Activated T-helper 1 cell treated with Interleukin-2 at 50 U/mL for 16 hours (primary cell): ENCODE results near the gene LTA4H.
"Not testable (repeated sequence)": the region's sequence is repeated elsewhere in the genome, so short reads cannot be mapped to it uniquely, and the experiment has no call there.

Source experiments
- DNase-seq: peaks from one replicate; pipeline ENCODE4 v3.0.0-alpha.2; 2020; ENCODE audit warnings: low read depth

The LTA4H gene

DNA sequence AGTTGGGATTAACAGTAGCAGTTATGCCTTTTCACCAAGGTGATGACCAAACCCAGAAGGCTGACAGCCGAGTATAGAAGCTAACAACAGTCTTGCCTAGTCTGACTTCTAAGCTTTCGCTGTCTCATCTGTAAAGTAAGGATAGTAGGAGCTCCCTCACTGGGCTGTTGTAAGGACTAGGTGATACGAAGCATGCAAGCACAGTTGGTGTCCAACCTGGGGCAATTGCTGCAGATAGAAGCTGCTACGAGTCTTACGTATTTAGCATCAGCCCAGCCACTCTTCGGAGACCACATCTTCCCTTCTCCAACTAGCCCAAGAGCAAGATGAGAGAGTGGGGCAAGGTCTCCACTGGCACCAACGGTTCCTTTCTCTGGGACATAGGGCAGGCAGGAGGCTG, 45.3 kb downstream of the LTA4H start:
- no peak for DNase-seq

DNA sequence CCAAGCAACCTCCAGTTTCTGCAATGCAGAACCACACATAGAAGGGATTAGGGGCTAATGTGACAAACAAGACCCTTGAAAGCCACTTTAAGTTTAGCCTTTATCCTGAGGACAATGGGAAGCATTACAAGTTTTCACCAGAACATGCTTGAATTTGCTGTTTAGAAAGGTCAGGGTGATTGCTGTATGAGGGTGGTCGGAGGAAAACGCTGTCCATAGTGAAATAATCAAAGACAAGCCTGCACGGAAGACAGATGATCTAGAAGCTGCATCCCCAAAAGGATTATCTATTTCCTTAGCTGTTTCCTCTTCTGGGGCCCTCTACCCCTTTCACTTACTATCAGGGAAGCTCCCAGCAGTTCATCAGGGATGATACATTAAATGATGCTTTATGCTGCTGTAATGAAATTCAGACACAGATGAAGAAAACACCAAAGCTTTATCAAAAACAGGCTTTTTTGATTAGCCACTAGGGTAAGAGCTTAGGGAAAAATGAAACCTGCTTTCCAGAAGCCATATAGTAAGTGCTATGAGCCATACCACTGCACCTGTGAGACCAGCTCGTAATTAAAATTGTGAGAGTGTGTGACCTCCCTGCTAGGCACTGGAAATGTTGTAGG, 45.8 kb downstream of the LTA4H start:
- DNase-seq, result no peak

DNA sequence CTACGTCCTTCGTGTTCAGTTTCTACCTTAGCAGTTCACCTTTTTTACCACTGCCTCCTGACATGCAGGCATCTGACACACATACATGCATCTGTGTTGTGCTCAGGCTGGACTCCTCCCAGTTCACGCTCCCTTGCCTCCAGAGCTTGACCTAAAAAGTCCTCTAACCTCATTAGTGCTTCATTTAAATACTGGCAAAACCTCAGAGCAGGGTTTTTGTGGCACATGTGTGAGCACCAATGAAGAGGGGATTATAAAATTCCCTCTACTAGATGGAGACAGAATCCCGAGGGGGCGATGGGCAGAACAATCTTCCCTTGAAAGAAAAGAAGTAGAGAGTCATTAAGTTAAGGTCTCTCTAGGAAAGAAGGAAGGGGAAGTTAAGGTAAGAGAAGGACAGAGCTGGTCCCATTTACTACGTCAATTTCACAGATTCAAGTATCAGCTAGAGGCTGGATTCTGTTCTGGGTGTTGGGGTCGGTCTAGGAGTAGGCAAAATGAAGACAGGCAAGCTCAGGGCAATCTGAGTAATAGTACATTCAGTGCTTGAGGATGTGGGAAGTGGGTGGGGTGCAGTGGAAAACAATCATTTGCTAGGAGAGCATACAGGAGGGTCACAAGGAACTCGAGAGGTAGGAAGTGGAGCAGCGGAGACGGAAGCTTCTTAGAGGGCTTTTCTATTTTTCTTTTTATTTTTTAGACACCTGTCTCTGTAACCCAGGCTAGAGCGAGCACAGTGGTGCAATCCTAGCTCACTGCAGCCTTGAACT, 46.7 kb downstream of the LTA4H start:
- DNase-seq, result no peak

DNA sequence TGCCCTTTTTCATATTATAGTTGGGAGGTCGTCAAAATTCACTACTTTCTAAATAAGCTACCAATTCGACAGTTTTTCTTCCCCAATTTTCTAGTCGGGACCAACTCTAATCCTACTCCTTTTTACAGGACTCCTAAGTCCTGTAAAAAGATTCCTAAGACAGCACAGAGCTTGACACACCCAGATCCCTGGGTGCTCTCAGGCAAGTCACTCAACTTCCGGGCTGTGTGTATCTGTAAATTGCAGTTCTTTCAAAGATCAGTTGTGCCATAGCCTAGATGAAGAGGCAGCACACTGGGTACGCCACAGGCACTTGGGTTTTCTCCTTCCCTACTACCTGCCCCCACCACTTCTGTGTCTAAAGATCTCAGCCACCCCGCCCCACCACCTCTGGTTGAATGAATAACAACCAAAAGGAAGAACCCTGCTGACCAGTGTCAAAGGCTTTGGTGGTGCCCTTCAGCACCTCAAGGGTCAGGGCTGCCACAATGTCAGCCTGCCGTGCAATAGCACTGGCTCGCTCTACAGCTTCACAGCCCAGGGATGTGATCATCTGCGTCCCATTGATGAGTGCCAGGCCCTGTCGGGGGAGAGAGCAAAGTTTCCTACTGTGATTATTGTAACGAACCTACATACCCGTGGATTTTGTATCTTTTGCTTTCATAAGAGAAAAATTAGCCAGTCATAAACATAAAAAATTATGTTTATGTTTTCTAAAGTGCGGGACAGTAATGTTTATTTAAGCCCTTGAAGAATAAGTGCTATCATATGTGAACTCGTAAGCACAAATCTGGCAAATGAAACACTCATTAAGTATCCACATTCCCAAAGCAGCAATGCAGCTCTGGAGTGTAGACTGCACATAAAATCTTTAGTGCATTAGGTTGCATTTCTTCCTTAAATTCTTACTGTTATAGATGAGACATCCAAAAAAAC, 48.5 kb downstream of the LTA4H start:
- DNase-seq, result no peak

DNA sequence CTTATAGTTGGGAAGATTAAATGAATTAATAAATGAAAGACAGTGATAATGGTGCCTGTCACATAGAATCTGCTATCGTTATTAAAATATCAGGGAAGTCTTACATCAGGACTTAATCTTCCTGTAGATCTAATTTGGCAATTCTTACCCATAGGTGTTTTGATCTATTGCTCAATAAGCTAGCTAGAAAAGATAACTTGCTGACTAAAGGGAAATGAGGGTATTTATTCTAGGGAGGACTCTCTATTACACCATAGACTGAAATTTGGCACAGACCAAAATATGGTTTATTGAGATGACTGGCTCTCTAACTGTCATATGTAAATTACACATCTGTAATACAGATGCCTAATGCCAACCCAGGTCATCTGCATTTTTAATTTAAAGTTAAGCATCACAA, 50.7 kb downstream of the LTA4H start:
- DNase-seq, result no peak

DNA sequence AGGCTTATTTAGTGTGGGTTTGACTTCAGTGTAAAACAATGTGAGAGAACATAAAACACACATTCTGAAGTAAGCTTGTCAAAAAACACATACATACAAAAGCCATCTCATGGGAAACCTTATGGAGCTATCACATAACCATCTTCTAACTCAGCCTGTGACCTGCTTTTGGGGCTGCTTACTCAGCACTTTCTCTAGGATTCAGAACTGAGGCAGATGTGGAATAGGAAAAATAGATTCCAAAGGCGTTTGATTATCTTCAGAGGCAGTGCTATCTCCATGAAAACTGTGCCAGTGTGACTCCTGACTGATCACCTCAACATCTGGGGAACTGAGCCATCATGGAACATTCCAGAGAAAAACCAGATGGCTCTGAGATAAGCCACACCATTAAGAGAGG, 52.8 kb downstream of the LTA4H start:
- DNase-seq, result no peak

DNA sequence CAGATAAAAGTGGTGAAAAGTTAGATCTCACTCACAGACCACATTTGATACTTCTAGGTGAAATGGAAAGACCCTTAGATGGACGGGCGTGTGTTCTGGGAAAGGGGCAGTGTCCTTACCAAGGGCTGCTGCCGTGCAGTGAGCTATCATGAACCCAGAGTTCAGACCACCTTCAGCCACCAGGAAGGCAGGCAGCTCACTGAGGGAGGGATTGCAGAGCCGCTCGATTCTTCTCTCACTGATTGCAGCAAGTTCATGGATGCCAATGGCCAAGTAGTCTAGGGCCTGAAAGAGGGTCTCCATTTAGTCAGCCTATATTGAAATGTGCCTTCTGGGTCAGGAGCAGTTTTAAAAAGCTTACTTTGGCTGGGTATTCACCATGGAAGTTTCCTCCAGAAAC, 55.0 kb downstream of the LTA4H start:
- DNase-seq, result no peak

DNA sequence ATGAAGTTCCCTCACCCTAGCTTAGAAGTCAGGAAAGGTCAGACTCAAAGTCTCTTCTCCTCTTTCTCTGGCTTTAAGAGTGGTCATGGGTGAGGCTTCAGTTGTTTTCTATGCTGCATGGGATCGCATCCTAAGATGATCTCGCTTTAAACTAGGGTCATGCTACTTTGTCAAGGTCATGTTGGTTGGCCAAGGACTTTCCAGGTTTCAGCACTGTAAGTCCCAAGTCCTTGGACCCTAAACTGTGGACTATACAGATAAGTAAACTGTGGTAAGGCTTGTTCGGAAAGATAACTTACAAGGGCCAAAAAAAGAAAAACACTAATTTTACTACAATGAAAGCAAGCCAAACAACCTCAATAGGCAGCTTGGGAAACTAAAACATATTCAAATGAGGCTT, 56.6 kb downstream of the LTA4H start:
- no peak for DNase-seq

DNA sequence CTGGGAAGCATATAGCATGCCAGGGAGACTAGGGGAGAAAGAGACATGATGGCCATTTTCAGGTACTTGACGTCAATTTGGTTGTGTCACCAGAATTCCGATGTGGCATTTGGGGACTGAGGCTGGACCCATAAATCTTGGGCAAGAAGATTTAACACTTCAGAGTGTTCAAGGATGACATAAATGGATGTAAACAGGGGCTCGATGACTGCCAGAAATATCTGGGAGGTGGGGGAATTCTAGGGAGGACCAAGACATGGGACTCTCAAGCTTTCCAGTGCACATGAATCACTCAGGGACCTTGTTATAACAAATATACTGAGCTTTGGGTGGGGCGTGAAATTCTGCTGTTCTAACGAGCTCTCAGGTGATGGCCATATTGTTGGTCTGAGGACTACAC, 57.0 kb downstream of the LTA4H start:
- no peak for DNase-seq

DNA sequence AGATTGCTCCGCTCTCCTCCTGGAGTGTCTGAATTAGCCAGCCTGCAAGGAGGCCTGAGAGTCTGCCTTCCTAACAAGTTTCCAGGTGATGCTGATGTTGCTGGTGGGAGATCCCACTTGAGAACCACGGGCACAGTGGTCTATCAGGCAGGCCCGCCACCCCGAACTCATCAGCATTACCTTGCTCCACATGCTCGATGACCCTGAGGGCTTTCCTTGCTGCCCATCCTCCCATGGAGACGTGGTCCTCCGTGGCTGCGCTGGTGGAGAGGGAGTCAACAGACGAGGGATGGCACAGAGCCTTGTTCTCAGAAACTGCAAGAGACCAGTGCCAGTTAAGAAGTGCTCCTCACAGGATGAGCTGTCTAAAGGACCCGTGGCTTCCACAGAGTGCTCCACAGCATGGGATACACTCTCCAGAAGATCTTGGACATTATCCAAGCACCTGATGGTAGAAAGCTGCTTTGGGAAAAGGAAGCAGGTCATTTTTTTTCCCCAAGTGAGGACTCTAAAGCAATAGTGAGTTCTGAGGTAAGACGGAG, 57.6 kb downstream of the LTA4H start:
- DNase-seq, result no peak

DNA sequence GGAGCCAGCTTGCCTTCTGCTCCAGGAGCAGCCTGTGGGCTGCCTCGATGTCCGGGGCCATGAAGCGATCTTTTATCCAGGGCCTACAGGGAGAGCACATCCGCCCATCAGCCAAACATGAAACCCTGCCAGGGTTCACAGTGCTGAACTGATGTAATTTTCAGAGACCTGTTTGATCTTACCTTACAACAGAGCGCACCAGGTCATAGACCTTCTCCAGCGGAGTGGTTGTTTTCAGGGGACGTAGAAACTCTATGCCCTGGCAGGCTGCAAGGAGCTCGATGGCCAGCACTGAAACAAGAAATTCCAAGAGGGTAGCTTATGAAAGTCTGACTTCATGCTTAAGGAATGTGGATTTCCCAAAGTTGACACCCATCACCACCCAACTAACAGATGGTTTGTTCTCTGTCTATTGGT, 59.0 kb downstream of the LTA4H start:
- DNase-seq, result no peak

DNA sequence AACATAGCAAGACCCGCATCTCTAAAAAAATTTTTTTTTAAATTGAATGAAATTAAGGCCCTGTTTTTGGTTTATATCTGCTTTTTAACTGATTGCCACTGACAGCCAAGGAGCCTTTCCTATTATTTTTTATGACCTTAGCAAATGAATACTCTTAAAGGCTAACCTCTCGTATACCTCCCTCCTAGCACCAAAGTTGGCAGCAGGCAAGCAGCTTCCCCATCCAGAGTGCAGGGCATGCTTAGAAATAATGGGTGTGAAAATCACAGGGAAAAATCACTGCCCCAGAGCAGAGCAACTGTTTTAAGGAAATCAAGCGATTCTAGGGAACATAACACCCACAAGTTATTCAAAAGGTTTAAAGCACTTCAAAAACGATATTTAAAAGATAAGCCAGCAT, 59.9 kb downstream of the LTA4H start:
- no peak for DNase-seq

DNA sequence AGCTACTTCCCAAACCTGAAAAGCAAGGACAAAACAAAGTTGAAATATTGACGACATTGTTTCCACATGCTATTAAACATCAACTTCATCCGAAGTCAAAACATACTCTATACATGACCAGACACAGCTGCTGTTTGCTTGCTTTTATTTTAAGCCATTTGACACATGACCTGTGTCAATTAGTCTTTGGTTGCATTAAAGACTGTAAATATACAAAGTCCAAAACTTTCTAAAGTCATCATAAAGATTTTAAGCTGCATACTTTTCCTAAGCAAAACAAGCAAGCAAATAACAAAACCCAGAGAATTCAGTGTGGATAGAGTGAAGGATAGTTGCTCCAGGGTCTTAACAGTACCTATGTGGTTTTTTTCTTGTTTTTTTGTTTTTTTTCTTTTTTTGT, 61.0 kb downstream of the LTA4H start:
- no peak for DNase-seq

DNA sequence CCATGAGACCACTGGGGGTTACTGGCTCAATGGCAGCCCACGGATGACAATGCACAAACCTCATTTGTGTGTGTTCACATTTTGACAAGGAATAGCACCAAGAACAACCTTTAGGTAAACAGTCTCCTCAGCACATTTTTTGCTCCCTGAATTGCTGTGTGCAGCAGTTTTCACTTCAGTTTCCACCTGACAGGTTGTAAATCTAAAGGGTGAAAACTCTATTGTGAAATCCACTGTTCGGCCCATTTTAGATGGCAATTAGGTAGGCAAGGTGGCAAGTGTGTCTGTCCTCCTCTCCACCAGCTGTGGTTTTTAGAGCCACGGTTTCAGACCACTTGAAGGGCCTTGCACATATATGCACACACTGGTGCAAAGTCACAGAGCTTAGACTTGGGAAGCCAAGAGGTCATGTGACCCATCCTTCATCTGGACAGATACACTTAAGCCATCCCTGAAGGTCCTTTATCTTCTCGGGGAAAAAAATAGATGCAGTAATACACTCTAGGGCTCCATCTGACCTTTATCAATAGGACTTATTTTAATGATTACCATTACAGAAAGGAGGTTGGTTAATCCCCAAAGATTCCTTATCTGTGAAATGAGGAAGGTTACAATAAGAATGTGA, 62.4 kb downstream of the LTA4H start:
- no peak for DNase-seq

DNA sequence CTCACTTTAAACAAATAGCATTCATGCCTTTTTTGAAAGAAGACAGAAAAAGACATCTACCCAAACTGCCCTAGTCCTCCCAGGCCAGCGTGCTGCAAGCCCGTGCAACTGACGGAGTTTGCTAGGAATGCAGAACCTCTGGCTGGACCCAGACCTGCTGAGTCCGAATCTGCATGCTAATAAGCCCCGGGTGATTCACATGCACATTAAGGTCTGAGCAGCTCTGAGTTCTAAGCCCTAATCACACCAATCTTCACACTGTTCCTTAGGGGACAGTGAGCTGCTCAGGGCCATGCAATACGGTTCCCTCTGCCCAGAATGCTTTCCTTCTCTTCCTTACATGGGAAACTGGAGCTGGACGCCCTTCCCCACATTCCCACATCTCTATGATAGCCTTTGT, 64.5 kb downstream of the LTA4H start:
- no peak for DNase-seq

DNA sequence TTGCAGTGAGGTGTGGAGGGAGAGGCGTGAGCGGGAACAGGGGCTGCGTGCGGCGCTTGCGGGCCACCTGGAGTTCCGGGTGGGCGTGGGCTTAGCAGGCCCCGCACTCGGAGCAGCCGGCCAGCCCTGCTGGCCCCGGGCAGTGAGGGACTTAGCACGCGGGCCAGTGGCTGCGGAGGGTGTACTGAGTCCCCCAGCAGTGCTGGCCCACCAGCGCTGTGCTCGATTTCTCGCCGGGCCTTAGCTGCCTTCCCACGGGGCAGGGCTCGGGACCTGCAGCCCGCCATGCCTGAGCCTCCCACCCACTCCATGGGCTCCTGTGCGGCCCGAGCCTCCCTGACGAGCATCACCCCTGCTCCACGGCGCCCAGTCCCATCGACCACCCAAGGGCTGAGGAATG, 66.3 kb downstream of the LTA4H start:
- not testable (repeated sequence) for DNase-seq

DNA sequence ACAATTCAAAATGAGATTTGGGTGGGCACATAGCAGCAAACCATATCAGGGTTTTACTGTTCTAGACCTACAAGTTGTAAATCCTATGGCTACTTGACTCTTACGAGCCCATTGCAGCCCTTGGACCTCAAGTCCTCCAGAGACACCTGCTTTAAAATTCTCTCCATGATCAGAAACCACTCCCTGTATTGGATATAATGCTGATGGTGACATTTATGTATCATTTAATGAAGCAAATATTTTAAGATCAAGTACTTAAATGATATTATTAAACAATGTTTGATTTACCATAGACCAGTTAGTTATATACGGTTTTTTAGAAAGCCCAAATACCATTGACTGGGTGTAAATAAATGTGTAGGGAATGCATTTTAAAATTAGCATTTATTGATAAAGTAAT, 68.1 kb downstream of the LTA4H start:
- DNase-seq, result no peak

DNA sequence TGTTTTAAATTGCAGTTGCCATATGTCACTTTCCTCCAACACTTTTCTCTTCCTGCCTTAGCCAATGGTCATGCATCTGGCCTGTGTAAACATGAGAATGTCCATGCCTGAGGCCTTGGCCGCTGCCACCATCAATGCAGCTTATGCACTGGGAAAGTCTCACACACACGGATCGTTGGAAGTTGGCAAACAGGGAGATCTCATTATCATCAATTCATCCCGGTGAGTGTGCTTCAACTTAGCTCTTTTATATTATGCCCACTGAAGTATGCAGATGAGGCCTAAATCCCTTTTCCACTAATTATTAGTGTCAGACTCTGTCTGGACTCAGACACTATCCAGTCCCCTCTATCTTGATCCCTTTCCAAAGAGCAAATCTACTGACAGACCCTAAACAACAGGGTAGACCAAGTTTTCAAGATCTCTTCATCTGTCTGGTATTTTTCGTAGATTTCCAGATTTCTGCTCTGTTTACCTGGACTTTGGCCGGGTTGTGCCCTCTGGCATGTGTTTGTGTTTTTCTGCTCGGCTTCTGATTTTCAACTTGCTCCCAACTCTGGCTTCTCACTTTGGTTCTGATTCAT, 69.0 kb downstream of the LTA4H start:
- no peak for DNase-seq

DNA sequence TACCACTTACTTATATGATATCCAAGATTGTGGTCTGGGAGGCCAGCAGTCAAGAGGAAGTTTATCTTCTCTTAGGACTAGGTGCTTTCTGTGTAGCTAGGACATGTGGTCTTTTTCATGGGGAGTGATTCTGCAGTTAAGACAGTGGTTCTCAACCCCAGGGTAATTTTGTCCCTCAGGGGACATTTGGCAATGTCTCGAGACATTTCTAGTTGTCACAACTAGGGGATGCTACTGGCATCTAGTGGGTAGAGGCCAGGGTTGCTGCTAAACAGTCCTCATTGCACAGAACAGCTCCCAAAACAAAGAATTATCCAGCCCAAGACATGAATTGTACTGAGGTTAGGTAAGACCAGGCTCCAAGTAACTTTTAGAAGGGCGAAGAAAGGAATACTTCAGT, 72.3 kb downstream of the LTA4H start:
- DNase-seq, result no peak

DNA sequence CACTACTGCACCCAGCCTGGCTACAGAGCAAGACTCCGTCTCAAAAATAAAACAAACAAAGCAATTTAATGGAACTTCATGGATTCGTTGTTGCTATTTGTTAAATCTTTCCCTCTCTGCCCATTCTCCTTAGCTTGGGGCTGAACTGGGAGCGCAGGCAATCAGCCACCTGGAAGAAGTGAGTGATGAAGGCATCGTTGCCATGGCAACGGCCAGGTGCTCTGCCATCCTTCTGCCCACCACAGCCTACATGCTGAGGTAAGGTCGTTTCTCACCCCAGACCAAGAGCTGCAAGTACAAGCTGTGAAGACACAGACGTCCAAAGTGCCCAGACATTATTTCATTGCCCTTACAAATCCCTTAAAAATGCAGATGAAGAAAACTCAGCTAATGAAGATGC, 73.2 kb downstream of the LTA4H start:
- DNase-seq, result no peak

DNA sequence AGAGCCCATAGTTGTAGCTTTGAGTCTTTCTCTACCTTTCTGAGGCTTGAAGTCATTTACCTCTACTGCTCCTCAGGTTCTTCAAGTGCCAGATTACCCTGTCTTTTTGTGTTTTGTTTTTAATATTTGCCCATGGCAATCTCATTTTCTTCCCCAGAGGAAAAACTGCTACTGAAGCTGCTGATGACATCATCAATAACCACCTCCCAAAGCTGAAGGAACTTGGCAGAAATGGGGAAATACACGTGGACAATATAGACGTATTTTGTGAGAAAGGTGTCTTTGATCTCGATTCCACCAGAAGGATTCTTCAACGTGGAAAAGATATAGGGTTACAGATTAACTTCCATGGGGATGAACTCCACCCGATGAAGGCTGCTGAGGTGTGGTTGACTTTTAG, 75.1 kb downstream of the LTA4H start:
- DNase-seq, result no peak

DNA sequence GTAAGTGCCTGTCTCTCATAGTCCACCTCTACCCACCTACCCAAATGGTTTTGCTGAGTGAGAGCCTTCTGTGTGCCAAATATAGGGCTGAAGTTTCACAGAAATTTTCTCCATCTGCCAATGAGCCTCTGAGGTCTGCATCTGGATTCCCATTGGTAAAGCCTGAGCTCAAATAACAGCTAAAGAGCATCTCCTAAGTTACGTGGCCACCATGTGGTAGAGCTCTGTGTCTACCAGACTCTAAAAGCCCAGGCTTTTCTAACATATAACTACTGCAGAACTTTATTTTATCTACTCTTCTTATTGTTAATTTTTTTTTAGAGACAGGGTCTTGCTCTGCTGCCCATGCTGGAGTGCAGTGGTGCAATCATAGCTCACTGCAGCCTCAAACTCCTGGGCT, 76.3 kb downstream of the LTA4H start:
- DNase-seq, result no peak
